Epidermal melanocyte (primary cell): ENCODE data around the gene DOCK2.

Experiments used
- DNase-seq: peaks from one replicate; pipeline ENCODE4 v3.0.0; 2011; ENCODE audit warnings: low spot score; ENCODE audit not compliant: insufficient read length

The DOCK2 gene

DNA sequence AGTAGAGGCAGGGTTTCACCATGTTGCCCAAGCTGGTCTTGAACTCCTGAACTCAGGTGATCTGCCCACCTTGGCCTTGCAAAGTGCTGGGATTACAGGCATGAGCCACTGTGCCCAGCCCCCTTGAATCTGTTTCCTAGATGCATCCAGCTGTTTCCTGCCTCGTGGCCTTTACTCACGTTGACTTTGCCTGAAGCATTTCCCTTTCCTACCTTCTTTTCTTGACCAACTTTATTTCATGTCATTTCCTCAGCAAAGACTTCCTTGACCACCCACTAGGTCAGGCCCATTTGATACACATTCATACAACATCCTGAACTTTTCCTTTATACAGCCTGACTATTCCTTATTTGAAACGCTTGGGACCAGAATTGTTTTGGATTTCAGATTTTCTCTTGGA, 51.0 kb downstream of the DOCK2 start:
- no peak for DNase-seq

DNA sequence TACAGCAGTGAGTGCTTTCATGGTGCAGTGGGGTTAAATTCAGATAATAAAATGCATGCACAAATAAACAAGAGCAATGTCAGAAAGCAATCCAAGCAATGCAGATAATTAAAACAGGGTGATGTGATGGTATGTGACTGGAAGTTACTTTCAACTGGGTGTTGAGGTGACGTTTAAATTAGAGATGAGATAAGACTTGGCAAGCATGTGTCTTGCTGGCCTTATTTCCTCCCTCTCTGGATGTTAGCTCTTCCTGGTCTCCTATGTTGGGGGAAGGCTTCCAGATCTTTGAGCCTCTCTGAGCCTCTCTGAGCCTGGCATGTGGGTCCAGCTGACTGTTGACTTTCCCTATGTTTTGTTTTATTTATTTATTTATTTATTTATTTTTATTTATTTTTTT, 54.4 kb downstream of the DOCK2 start:
- DNase-seq: no peak

DNA sequence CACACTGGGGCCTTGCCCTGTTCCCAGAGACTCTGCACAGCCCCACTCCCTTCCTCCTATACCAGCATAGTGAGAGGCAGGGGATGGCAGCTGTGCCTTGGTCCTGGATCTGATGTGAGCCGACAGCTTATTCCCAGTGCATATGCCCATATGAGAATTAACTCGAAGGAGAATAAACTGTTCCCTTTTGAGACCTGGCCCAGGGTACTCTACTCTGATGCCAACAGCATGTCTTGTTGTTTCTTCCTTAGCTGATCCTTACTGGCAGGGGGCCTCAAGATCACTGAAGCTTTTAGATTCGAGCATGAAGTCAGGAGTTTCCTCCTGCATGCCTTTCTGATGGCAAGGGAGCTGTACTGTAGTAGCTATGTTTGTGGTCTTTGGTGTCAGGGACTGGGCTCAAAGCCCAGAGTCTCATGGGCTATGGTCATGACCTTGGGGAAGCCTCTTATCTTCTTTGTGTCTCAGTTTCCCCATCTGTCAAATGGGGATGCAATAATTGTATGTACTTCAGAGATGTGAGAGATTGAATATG, 57.1 kb downstream of the DOCK2 start:
- DNase-seq: no peak

DNA sequence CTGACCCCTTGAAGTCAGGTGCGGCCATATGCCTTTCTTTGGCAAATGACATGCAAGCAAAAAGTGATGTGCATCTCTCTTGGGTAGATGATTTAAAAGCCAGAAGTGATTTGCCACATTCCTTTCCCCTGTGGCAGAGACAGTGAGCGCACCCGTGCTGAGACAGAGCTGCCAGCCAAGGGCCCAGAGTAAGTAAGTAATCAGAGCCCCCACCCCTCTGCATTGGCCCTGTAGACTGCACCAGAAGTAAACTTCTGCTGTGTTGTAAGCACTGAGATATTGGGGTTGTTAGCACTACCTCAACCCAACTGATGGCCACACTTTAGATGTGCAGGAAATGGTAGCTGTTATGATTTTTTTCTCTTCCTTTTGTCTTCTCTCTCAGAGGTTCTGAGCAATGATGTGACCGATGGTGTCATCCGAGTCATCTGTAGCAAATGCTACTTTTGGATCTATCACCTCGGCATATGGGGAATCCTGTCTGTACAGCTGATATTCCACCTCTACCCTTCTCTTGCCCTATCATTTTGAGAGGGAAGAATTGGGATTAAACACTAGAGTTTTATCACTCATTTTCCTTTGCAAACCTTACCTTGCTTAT, 58.0 kb downstream of the DOCK2 start:
- no peak for DNase-seq

DNA sequence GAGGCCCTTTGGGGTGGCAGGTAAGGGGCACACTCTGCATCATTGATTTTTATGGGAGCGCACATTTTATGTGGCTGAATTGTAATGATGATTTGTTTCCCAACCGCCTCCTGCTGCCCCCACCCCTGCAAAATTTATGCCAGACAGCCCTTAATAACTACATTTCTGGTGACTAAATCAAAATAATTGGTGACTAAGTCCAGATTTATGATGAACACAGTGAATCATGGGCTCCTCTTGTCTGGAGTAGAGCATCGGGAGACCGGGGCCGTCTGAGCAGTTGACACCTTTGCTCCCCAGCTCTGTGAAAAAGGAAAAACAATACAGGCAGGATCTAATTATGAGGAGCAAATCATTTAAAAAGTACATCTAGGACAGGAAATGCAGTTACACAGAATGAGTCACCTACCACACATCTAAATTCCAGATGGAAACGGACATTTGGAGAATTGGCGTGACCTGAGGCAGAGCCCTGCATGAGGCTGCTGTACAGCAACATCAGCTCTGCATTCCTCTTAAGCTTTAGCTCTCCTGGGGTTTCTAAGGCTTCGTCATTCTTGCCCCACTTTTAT, 58.9 kb downstream of the DOCK2 start:
- DNase-seq: peak; percentile 56

DNA sequence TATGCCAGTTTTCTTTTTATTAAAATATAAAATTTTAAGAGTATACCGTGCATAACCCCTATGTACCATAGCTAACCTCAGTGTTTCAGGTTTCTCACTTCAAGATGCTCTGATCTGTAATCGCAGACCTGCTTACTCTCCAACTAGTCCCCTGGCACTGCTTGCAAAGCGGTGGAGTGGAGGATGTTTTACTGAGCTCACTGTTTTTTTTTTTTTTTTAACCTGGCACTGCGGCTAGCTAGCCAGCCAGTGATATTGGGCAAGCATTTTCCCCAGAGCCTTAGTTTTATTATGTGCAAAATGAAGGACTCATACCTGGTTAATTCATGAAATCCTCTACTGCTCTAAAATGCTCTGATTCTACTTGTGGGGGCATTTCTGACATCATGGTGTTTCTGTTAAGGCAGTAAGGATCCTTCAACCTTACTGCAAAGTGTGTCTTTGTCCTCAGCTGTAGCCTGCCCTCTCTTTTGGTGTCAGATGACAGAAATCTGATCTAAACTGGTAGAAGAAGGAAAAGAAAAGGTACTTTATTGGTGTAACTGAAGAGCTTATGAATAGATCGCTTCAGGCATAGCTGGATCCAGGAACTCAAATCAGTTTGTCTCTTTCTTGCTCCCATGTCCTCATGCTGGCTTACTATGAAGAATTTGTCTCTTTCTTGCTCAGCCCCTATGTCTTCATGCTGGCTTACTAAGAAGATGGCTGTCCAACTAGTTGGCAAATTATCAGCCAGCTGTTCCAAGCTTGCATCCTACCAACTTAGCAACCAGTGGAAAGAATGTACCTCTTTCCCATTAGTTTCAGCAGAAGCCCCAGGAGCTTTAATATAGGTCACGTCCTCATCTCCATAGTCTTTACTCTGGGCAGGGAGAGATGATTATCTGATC, 59.8 kb downstream of the DOCK2 start:
- no peak for DNase-seq

DNA sequence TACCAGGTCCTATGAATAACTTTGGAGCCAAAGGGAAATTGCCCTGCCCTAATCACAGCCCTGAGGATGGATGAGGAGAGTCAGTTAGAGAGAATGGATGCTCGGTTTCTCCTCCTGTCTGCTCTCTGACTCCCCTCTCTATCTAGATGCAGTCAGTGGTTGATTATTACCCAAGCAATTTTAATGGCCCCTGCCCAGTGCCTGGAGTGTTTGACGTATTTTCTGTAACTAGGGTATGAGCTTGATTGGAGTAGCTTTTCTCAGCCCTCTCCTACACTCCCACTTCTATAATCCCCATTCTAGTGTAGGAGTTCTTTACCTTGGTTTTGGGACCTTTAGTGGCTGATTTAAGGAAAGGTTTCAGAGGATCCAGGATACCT, 60.4 kb downstream of the DOCK2 start:
- no peak for DNase-seq

DNA sequence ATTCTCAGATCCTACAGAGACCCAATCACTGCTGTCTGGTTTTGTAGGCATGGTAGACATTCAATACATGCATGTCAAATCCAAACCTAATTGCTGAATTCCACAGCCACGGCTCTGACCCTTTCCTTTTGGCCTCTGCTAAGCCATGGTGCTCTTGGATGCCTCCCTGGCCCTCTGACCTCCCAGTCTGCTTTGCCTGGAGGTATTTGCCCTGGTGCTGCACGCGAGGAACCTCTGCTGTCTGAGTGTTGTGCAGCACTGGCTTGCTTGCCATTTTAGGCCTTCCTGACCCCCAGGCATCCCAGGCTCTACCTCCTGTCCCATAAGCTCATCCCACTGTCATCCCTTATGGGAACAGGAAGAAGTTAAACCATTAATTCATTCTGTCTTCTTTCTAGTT, 60.9 kb downstream of the DOCK2 start:
- no peak for DNase-seq

DNA sequence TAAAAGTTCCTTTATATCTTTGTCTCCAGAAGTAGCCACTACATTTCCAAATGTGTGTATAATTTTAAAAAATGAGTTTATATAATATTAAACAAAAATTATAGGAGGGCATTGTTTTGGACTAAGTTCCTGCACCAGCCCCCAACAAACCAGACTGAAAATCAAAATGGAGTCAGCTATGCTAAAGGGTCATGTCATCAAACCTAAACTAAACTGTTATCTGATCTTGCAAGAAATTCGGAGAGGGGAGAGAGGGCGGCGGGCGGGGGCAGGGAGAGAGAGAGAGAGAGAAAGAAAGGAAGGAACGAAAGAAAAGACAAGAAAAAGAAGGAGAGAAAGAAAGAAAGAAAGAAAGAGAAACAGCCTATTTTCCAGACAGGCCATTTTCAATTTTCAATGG, 63.5 kb downstream of the DOCK2 start:
- DNase-seq: no peak

DNA sequence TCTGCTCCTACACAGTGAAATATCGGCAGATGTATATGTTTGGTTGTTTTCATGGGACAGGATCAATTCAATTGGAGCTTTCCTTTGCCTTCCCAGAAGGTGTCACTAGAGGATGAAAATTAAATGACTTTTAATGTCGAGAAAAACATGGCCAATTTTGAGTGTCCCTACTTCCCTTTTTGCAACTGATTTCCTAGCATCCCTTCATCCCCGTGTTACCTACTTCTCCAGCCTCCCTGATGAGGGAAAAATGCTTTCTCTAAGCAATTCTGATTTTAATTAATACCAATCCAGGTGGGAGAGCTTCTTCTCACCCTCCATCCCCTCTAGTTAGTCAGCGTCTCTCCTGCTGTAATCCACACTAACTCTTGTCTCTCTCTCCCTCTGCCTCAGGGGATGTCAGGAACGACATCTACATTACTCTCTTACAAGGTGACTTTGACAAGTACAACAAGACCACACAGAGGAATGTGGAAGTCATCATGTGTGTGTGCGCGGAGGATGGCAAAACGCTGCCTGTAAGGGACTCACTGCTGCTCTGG, 64.9 kb downstream of the DOCK2 start:
- no peak for DNase-seq

DNA sequence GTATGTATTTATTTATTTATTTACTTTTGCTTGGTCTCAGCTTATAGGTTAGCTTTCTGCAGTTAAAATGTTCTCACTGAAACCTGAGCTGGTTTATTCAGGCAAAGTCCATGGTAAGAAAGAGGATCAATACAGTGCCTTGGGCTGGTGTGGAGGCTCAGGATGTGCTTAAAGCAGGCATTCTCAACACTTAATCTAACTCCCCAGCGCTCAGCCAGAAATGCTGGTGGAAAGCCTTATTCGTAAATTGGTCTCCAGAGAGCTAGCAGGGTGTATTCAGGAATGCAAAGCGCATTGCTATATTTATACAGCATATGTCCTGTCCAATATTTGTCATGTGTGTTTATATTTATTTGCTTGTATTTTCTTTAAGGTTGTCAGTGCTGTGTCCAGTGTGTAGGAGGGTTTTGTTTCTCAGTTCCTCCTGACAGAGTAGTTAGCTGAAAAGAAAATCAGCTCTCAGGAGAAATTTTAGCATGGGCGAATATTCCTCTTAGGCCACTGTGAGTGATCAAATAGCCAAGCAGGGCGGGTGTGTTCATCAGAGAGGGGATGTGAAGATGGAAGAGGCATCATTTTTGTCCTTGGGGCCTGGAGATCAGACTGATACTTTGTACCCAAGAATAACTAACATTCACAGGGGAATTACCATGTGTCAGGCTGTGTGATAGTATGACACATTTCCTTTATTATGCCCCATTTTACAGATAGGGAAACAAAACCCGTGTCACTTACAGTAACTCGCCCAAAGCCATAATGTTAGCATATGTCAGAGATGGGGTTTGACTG, 65.8 kb downstream of the DOCK2 start:
- DNase-seq: no peak

DNA sequence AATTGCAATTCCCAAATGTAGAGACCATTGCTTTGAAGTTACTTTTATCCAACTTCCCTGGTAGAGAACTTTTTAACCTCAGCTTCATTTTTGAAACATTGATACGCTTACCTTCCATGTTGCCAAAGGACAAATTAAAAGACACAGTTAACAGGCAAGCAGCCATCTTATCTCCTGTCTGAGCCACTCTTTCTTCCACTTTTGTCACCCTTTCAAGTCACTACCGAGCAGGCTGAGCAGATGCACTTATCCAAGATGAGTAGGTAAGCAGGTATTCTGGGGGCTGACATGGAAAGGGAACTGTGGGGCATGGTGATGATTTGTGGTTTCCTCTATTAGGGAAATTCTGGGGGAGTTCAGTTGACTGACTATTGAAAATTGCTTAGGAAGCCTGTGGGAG, 66.7 kb downstream of the DOCK2 start:
- DNase-seq: no peak

DNA sequence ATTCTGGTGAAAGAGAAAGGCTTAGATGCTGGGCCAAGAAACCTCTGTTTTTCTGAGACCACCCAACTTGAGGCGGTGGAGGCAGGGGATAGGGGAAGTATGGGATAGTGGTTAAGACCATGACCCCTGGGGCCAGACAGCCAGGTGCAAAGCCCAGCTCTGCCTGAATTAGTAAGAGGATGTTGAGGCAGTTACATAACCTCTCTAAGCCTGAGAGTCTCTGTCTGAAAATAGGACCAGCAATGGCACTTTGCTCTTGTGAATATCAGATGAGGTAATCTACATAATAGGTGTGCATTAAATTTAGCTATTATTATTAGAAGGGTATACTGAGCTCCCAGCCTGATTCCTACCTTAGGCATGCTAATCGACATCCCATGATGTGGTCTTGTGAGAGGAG, 68.2 kb downstream of the DOCK2 start:
- no peak for DNase-seq

DNA sequence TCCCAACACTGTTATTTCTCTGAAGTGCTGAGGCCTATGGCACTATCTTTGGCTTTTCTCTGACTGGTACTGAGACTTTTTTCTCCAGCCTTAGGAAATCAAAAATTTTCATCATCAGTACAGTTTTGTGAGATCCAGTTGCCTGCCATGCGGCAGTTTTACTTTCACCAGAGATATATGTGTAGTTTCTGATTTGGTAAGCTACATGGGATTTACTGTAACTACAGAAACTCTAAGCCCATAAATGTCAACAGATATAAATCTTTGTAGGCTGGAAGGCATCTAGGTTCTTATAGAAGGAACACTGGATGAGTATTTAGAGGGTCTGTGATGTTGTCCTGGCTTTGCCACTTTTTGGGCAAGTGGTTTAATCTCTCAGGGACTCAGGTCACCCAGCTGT, 69.0 kb downstream of the DOCK2 start:
- no peak for DNase-seq

DNA sequence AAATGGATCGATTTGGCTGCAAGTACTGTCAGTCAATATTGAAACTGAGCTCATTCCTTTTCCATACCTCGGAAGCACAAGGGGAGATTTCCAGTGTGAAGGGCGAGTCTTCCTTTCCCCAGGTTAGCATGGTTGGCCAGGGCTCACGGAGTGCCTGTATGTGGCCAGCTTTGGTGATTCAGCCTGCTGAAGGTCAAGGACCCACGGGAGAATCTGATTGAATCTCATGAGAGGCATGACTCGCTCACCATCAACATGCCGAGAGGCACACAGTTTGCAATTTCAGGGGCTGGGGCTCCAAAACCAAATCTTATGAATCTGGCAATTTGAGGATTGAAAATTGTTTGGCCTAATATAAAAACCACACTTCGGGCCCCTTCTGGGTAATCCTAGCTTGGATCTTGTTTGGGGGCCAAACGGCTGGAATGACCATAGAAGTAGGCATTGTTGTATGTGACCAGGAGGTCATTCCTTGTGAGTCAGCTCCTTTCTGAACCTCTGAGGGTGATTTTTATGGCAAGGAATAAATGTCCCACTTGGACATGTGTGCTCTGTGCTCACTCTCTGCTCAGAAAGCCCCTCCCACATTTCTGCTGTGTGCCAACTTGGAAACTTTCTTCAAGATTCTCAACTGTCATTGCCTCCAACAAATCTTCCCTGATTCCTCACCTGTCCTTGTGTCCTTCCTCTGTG, 69.8 kb downstream of the DOCK2 start:
- DNase-seq: no peak

DNA sequence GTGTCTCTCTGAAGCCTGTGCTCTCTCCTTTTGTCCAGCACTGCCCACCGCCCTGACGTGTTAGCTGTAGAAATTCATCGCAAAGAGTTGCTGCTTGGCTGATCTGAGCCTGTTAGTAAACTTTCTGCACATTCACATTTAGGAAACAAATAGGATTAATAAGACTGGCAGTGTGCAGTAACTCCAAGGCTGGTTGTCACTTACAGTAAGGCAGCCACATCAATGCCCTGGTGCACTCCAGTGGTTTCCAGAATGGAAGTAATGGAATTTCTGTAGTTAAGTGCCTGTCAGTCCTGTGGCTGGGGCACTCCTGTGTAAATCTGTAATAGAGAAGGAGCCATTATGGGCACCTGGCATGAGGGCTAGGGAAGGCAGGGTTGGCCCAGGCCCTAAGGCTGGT, 70.6 kb downstream of the DOCK2 start:
- no peak for DNase-seq

DNA sequence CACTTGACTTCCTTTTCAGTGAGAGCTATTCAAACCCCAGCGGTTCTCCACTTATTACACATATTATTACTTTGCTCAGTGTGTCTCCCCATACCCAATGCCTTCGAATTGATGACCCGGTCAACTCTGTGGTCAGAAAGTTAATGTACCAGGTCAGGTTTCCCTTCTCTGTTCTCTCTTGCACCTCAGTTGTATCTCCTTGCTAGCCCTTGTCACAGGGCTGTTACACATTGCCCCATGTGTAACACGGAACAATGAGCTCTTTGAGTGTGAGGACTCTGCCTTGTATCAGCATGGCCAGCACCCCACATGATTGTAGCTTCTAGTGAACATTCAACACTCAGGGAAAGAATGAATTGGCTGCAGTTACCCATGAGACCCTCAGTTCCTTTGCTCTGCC, 73.6 kb downstream of the DOCK2 start:
- peak; percentile 58 for DNase-seq

DNA sequence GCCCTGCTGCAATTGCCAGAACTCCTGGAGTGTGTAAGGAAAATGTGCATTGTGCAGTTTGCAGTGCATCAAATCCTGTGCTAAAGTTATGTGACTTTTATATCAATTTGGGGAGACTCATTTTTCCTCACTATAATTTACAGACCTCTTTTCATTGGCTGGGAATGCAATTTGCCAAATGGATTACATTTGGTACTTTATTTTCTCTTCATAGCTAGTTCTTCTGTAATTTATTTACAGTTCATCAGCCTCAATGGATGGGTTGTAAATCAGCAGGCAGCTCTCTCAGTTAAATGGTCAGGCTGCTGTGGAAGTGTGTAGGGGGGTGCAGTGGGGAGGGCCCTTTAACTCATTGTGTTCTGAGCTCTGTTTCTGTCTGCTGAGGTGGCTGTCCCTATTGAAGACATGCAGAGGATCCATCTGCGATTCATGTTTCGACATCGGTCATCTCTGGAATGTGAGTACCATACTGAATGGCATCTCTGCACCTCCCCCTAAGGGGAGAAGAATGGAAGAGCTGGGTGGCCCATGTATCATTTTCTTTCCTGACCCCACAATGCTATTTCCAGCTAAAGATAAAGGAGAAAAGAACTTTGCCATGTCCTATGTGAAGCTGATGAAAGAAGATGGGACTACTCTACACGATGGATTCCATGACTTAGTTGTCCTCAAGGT, 74.6 kb downstream of the DOCK2 start:
- DNase-seq: no peak

DNA sequence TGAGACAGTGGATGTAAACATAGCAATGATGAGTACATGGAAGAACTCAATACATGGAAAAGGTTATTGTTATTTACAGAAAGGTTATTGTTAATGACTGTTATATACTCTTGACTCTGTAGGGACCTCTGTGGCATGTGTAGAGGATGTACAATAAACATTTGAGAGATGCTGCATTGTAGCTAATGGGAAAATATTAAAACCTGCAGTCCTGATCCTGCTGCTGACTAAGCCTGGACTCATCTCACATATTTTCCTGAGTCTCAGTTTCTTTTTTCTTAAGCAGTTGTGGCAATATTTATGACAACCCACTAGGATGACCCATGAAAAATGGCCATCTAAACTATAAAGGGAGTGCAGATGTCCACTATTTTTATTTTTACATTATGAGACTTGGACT, 75.4 kb downstream of the DOCK2 start:
- no peak for DNase-seq

DNA sequence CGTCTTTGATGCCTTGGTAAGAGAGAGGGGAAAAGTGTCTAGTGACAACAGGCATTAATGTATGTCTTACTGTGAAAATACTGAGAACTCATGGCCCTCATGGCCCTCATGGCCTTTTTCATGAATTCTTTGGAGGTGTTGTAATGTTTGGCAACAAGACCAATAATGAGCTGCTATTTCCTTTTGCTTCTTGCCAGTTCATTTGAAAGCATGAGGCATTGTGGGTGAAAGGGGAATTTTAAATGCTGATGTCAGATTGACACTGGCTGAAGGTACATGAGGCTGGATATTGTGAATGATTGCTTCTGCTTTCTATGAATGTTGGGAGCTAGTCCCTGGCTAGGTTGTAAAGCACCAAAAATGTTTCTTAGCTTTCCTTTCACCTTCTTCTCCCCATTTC, 79.2 kb downstream of the DOCK2 start:
- no peak for DNase-seq
